Endothelial cell of umbilical vein (primary cell): ENCODE measurements around the gene MYH3.

Source experiments
- MYC ChIP-seq: IDR thresholded peaks from one replicate; pipeline ENCODE4 v1.6.1; 2011; ENCODE audit warnings: mild to moderate bottlenecking, low read depth, low read length
- POLR2A ChIP-seq: IDR thresholded peaks from 2 replicates; pipeline ENCODE4 v1.6.1; 2012; ENCODE audit warnings: low read depth, mild to moderate bottlenecking, control low read depth, low read length
- POLR2AphosphoS5 ChIP-seq: IDR thresholded peaks from 2 replicates; pipeline ENCODE4 v1.6.1; 2012; ENCODE audit warnings: low read depth, mild to moderate bottlenecking, control low read depth, low read length, moderate library complexity; ENCODE audit not compliant: insufficient read depth
- TF ChIP-seq, protein P1 (sequence below), 2 donors: IDR thresholded peaks; 1 replicate in 1 of 2; 2 replicates in 1 of 2; pipeline ENCODE4 v1.5.1; 2011; ENCODE audit warnings: low read length in 2 of 2, mild to moderate bottlenecking in 2 of 2, moderate library complexity in 2 of 2, control low read depth in 1 of 2, inconsistent platforms in 1 of 2, low read depth in 1 of 2; ENCODE audit not compliant: insufficient read depth in 1 of 2; ENCODE audit errors: extremely low read depth in 1 of 2
- TF ChIP-seq, protein P2 (sequence below): IDR thresholded peaks from 2 replicates; pipeline ENCODE4 v1.6.1; 2011; ENCODE audit not compliant: insufficient read depth, insufficient read length

- TF ChIP-seq POLR2A (no peak), MYC (no peak), POLR2AphosphoS5 (no peak)
- TF ChIP-seq, protein P1, sequence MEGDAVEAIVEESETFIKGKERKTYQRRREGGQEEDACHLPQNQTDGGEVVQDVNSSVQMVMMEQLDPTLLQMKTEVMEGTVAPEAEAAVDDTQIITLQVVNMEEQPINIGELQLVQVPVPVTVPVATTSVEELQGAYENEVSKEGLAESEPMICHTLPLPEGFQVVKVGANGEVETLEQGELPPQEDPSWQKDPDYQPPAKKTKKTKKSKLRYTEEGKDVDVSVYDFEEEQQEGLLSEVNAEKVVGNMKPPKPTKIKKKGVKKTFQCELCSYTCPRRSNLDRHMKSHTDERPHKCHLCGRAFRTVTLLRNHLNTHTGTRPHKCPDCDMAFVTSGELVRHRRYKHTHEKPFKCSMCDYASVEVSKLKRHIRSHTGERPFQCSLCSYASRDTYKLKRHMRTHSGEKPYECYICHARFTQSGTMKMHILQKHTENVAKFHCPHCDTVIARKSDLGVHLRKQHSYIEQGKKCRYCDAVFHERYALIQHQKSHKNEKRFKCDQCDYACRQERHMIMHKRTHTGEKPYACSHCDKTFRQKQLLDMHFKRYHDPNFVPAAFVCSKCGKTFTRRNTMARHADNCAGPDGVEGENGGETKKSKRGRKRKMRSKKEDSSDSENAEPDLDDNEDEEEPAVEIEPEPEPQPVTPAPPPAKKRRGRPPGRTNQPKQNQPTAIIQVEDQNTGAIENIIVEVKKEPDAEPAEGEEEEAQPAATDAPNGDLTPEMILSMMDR (IDR thresholded peaks at IDR 0.05; ENCODE audit: extremely low read depth in 1 of 2, insufficient read depth in 1 of 2, low read depth in 1 of 2, low read length in 2 of 2) = no peak
- TF ChIP-seq, protein P2, sequence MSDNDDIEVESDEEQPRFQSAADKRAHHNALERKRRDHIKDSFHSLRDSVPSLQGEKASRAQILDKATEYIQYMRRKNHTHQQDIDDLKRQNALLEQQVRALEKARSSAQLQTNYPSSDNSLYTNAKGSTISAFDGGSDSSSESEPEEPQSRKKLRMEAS = no peak
Measured at GRCh38 chr17:10687499-10687898, 30.4 kb upstream of the MYH3 start.
